Natural killer cell (primary cell): ENCODE data around the gene GPR42. TPM values are rescaled to one million over a fixed set of nuclear protein-coding genes. Genes with fewer than 3 reads are reported as not detected.

ENCODE experiments used
- ATAC-seq, 3 donors: fragments of 150-1000 bp in 2 of 3; fragments of 200-7000 bp in 1 of 3; cut with Tn5 transposase; 1 replicate in 1 of 3; 2 replicates in 2 of 3; pipeline ENCODE4 v1.10.0; 2021; ENCODE audit warnings: mild to moderate bottlenecking in 2 of 3, moderate library complexity in 2 of 3
- DNase-seq, 2 donors: peaks; one replicate each; pipeline versions ENCODE4 v3.0.0 to v3.0.0-alpha.2; 2013 to 2021; ENCODE audit warnings: mixed read lengths in 1 of 2
- H3K27ac ChIP-seq: one replicate; pipeline ENCODE4 v1.5.1; 2013; ENCODE audit warnings: mild to moderate bottlenecking, low read length
- H3K27me3 ChIP-seq: one replicate; pipeline ENCODE4 v1.6.1; 2013; ENCODE audit warnings: low read length; ENCODE audit not compliant: control insufficient read depth, insufficient read depth
- H3K36me3 ChIP-seq: one replicate; pipeline ENCODE4 v1.6.1; 2013; ENCODE audit warnings: low read length; ENCODE audit not compliant: control insufficient read depth, insufficient read depth
- H3K4me1 ChIP-seq: one replicate; pipeline ENCODE4 v1.6.1; 2013; ENCODE audit warnings: low read length; ENCODE audit not compliant: control insufficient read depth, insufficient read depth
- H3K4me3 ChIP-seq: one replicate; pipeline ENCODE4 v1.5.1; 2013; ENCODE audit warnings: low read length
- H3K9me3 ChIP-seq: one replicate; pipeline ENCODE4 v1.6.1; 2013; ENCODE audit warnings: low read length; ENCODE audit not compliant: control insufficient read depth, insufficient read depth
- H3K27ac Mint-ChIP-seq, 2 donors: one replicate each; pipeline ENCODE4 v1.8.0; 2022; ENCODE audit warnings: mild to moderate bottlenecking in 2 of 2, mixed read lengths in 2 of 2, moderate library complexity in 1 of 2
- H3K27me3 Mint-ChIP-seq, 2 donors: one replicate each; pipeline ENCODE4 v1.8.0; 2022; ENCODE audit warnings: low read depth in 2 of 2, mixed read lengths in 2 of 2
- H3K36me3 Mint-ChIP-seq: one replicate; pipeline ENCODE4 v1.8.0; 2022; ENCODE audit warnings: mixed read lengths
- H3K4me1 Mint-ChIP-seq, 2 donors: one replicate each; pipeline ENCODE4 v1.8.0; 2022; ENCODE audit warnings: mixed read lengths in 2 of 2
- H3K4me3 Mint-ChIP-seq: one replicate; pipeline ENCODE4 v1.8.0; 2022; ENCODE audit warnings: mild to moderate bottlenecking, moderate library complexity, mixed read lengths
- H3K9me3 Mint-ChIP-seq, 2 donors: one replicate each; pipeline ENCODE4 v1.8.0; 2022; ENCODE audit warnings: mixed read lengths in 2 of 2
- WGBS: methylation state at CpG from one replicate; pipeline ENCODE4 v1.1.7; 2013; ENCODE audit warnings: missing lambda C conversion rate; ENCODE audit not compliant: insufficient coverage; 5-methylcytosine and 5-hydroxymethylcytosine counted together
- intact Hi-C: fragments of 100-400 bp; cut with micrococcal nuclease; formaldehyde crosslinking; loops from one replicate; pipeline ENCODE4 v1.14.2; 2022
- total RNA-seq, 4 donors: library from RNA; stranded (reverse); fragments of 120-200 nt in 1 of 4; gene quantifications; one replicate each; pipeline versions ENCODE4 v1.2.3 to v1.2.4, GENCODE V29; 2013 to 2022
- TF ChIP-seq, protein P1 (sequence below): fragments of 200-600 bp; IDR thresholded peaks from one replicate; pipeline ENCODE4 v1.8.0; 2022; ENCODE audit warnings: antibody characterized with exemption

The GPR42 gene
- total RNA-seq = 1 to 10 TPM in 1 of 3 donors, under 1 TPM in 1, not detected in 1; 0.19 to 1.5 TPM
- not detected for total RNA-seq (2013)

DNA sequence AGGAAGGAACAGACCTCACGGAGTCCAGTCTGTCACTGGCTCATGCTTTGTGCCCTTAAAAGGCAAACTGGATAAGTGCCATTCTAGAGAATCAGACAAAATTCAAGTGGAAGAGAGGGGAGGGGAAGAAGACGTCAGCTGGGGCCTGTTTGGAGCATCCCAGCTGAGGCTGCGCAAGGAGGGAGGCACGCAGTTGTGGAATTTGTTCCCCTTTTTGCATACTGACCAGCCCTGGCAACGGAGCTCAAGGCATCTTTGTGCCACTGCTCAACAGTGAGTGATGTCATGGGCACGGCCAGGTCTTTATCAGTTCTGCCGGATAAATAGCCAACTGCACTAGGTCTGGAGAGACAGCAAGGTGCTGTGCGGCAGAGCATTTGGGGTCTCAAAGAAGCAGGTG lies at the start of gene GPR42:
GPR42 (plus strand) TSS at position 347 of the 400 bp plus-strand sequence. CDS start 292 bp downstream, outside the sequence.
- Histone ChIP-seq H3K9me3 (no peaks in the 10 kb centered on the region), H3K4me1 (no peaks in the 10 kb centered on the region), H3K4me3 (no peak within 1 kb of the TSS), H3K36me3 (no peaks in the 10 kb centered on the region), H3K27me3 (peaks cover 3% of the 10 kb centered on the region), H3K27ac (no peak within 1 kb of the TSS)
- TF ChIP-seq, protein P1, sequence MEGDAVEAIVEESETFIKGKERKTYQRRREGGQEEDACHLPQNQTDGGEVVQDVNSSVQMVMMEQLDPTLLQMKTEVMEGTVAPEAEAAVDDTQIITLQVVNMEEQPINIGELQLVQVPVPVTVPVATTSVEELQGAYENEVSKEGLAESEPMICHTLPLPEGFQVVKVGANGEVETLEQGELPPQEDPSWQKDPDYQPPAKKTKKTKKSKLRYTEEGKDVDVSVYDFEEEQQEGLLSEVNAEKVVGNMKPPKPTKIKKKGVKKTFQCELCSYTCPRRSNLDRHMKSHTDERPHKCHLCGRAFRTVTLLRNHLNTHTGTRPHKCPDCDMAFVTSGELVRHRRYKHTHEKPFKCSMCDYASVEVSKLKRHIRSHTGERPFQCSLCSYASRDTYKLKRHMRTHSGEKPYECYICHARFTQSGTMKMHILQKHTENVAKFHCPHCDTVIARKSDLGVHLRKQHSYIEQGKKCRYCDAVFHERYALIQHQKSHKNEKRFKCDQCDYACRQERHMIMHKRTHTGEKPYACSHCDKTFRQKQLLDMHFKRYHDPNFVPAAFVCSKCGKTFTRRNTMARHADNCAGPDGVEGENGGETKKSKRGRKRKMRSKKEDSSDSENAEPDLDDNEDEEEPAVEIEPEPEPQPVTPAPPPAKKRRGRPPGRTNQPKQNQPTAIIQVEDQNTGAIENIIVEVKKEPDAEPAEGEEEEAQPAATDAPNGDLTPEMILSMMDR = no peak
- no peaks in the 10 kb centered on the region for H3K36me3 Mint-ChIP-seq
- WGBS = 89% methylated on average over 5 of the region's 8 CpGs
- intact Hi-C loops = no loop called here
- no peak within 1 kb of the TSS for H3K27ac Mint-ChIP-seq
- H3K9me3 Mint-ChIP-seq = no peaks in the 10 kb centered on the region
- H3K4me1 Mint-ChIP-seq = no peaks in the 10 kb centered on the region
- H3K4me3 Mint-ChIP-seq = no peak within 1 kb of the TSS
- no peak for DNase-seq
- ATAC-seq = no peak
- peaks cover 21 to 23% of the 10 kb centered on the region in 2 donors for H3K27me3 Mint-ChIP-seq

- Mint-ChIP-seq H3K36me3 (no peaks in the 10 kb centered on the region), H3K9me3 (peaks cover 2% of the 10 kb centered on the region in 2 donors), H3K27me3 (peaks cover 0 to 10% of the 10 kb centered on the region in 2 donors), H3K4me3 (no peak overlapping the region), H3K4me1 (peaks cover 0 to 8% of the 10 kb centered on the region in 2 donors), H3K27ac (no peak overlapping the region)
- no peaks in the 10 kb centered on the region for H3K9me3 ChIP-seq
- WGBS = 86% methylated on average over 1 of the region's 2 CpGs
- intact Hi-C loops = no loop called here
- H3K4me1 ChIP-seq = peaks cover 41% of the 10 kb centered on the region
- TF ChIP-seq, protein P1 = no peak
- no peaks in the 10 kb centered on the region for H3K36me3 ChIP-seq
- no peak overlapping the region for H3K4me3 ChIP-seq
- ATAC-seq (no peak), DNase-seq (no peak)
- no peaks in the 10 kb centered on the region for H3K27me3 ChIP-seq
- no peak overlapping the region for H3K27ac ChIP-seq
Observed at GRCh38 chr19:35321291-35321690, 49.6 kb upstream of the GPR42 start.

GRCh38 chr19:35322014-35322413 lies 48.9 kb upstream of the GPR42 start:
- Histone ChIP-seq H3K9me3 (no peaks in the 10 kb centered on the region), H3K27ac (no peak overlapping the region), H3K27me3 (no peaks in the 10 kb centered on the region), H3K4me1 (peaks cover 39% of the 10 kb centered on the region), H3K36me3 (no peaks in the 10 kb centered on the region), H3K4me3 (no peak overlapping the region)
- intact Hi-C loops = no loop called here
- no peak for ATAC-seq
- Mint-ChIP-seq H3K27ac (no peak overlapping the region), H3K4me1 (peaks cover 0 to 8% of the 10 kb centered on the region in 2 donors), H3K27me3 (peaks cover 0 to 10% of the 10 kb centered on the region in 2 donors), H3K36me3 (no peaks in the 10 kb centered on the region), H3K9me3 (peaks cover 2% of the 10 kb centered on the region in 2 donors), H3K4me3 (no peak overlapping the region)
- DNase-seq = no peak
- TF ChIP-seq, protein P1 = no peak
- WGBS = 94% methylated on average over 6 of the region's 9 CpGs

DNA sequence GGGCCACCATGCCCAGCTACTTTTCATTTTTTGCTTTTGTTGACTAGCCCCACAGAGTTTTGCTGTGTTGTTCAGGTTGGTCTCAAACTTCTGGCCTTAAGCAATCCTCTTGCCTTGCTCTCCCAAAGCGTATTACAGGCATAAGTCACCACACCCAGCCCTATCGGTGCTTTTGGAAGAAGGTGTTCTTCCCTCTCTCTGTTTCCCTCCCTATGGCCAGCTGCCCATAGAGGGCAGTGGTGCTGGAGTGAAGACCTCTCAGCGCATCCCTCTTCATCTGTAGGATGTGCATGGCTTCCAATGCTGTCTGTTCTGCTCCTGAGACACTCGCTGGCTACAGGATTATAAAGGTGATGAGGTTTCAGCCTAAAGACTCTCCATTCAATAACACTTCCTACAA lies 43.2 kb upstream of the GPR42 start:
- DNase-seq (no peak), ATAC-seq (no peak)
- WGBS = 100% methylated on average over 2 of the region's 4 CpGs
- peaks cover 15 to 20% of the 10 kb centered on the region in 2 donors for H3K27me3 Mint-ChIP-seq
- intact Hi-C loops = no loop called here
- H3K27me3 ChIP-seq = no peaks in the 10 kb centered on the region
- peaks cover 4% of the 10 kb centered on the region for H3K4me1 ChIP-seq
- no peak overlapping the region for H3K4me3 ChIP-seq
- H3K4me3 Mint-ChIP-seq = no peak overlapping the region
- no peaks in the 10 kb centered on the region for H3K4me1 Mint-ChIP-seq
- H3K36me3 Mint-ChIP-seq = no peaks in the 10 kb centered on the region
- H3K36me3 ChIP-seq = no peaks in the 10 kb centered on the region
- TF ChIP-seq, protein P1 = no peak
- H3K9me3 Mint-ChIP-seq = no peaks in the 10 kb centered on the region
- no peaks in the 10 kb centered on the region for H3K9me3 ChIP-seq
- no peak overlapping the region for H3K27ac ChIP-seq
- H3K27ac Mint-ChIP-seq = no peak overlapping the region
